Retinal pigment epithelial cell (primary cell): ENCODE measurements around the gene CBX1.
"Not testable (repeated sequence)": the region's sequence is repeated elsewhere in the genome, so short reads cannot be mapped to it uniquely, and the experiment has no call there.

Experiments used
- DNase-seq: peaks from one replicate; pipeline ENCODE4 v3.0.0-alpha.2; 2010; ENCODE audit warnings: low read depth
- H3K4me3 ChIP-seq: 2 replicates; pipeline ENCODE4 v1.5.1; 2011; ENCODE audit warnings: mild to moderate bottlenecking, low read length, control low read depth, moderate library complexity
- TF ChIP-seq, protein P1 (sequence below): conservative IDR thresholded peaks from 2 replicates; pipeline ENCODE4 v1.5.1; 2011; ENCODE audit warnings: low read depth, low read length, control low read depth, inconsistent platforms

Gene CBX1

DNA sequence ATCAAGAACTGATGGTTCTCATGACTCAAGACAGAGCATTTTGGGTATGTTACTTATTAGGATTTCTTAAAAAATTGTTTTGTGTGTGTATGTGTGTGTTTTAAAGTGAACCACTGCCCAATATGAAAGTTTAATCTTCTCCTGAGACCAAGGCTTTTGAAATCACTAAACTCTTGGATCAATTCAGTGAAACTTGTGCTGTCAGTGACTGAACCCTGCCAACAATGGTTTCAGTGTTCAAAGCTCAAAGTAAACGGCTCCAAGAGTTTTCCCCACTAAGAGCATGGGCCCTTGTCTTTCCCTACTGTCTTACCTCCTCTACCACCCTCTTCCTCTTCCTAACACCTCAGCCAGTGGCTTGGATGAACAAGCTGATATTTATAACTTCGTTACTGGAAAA is 31.1 kb downstream of the CBX1 start:
- H3K4me3 ChIP-seq, result no peak overlapping the region
- TF ChIP-seq, protein P1, sequence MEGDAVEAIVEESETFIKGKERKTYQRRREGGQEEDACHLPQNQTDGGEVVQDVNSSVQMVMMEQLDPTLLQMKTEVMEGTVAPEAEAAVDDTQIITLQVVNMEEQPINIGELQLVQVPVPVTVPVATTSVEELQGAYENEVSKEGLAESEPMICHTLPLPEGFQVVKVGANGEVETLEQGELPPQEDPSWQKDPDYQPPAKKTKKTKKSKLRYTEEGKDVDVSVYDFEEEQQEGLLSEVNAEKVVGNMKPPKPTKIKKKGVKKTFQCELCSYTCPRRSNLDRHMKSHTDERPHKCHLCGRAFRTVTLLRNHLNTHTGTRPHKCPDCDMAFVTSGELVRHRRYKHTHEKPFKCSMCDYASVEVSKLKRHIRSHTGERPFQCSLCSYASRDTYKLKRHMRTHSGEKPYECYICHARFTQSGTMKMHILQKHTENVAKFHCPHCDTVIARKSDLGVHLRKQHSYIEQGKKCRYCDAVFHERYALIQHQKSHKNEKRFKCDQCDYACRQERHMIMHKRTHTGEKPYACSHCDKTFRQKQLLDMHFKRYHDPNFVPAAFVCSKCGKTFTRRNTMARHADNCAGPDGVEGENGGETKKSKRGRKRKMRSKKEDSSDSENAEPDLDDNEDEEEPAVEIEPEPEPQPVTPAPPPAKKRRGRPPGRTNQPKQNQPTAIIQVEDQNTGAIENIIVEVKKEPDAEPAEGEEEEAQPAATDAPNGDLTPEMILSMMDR, result no peak
- DNase-seq, result no peak

DNA sequence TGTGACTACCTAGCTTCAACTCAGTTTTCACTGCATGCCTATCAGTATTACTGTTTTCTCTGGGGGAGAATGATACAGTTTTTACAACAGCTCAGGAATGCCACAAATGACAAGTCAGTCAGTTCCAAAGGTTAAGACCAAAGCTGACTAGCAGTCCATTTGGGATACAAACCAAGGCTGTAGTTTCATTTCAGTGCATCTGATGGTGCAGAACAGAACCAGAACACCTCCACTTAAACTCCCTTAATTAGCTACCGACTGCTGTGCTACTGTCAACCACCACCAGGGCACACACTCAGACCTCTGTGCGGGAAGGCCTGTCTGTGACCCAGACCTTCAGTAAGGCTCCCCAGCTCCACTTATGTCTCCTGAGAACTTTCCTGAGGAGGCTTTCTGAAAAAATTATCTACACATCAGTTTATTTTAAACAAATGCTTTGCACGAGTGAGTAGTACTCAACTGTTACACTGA is 32.8 kb downstream of the CBX1 start:
- H3K4me3 ChIP-seq, result no peak overlapping the region
- no peak for DNase-seq
- TF ChIP-seq, protein P1, result peak; percentile 61

DNA sequence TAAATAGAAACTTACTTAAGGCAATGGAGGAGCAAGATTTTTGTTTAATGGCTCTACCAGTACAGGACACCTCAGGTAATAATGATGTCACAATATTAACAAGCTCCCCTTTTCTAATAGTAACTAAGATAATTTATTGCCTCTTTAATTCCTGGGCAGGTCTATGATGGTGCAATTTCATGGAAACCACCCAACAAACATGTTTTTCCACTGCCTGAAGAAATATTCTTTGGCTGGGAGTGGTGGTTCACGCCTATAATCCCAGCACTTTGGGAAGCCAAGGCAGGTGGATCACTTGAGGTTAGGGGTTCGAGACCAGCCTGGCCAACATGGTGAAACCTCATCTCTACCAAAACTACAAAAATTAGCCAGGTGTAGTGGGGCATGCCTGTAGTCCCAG is 33.5 kb downstream of the CBX1 start:
- not testable (repeated sequence) for H3K4me3 ChIP-seq, DNase-seq

DNA sequence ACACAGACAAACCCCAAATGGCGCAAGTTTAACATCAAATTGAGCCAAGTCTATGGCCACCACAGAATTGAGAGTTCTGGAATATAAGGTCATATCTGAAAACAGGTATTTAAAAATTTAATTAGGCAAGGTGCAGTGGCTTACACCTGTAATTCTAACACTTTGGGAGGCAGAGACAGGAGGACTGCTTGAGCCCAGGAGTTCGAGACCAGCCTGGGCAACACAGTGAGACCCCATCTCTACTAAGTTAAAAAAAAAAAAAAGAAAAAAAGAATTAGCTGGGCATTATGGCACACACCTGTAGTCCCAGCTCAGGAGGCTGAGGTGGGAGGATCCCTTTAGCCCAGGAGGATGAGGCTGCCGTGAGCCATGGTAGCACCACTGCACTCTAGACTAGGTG is 34.0 kb downstream of the CBX1 start:
- no peak overlapping the region for H3K4me3 ChIP-seq
- TF ChIP-seq, protein P1, result no peak

DNA sequence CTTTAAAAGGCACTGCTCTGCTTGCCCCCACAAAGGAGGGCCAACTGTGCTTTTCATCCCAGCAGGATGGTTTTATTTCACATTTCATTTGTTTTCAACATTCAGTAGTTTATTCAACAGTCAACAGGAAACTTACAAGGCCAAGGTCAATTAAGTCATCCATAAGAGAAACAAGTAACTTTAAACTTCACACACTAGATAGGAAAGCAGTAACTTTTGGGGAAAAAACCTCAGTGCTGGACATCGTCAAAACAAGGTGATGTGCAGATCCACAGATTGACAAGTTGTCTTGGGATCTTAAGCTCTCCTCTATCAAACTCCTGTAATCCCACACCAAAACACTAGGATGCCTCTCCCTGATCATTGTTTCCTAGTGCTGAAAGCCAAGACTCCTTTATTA is 34.6 kb downstream of the CBX1 start:
- DNase-seq, result no peak

More for the DNA sequence above, 34.0 kb downstream of the CBX1 start:
- DNase-seq, result no peak

DNA sequence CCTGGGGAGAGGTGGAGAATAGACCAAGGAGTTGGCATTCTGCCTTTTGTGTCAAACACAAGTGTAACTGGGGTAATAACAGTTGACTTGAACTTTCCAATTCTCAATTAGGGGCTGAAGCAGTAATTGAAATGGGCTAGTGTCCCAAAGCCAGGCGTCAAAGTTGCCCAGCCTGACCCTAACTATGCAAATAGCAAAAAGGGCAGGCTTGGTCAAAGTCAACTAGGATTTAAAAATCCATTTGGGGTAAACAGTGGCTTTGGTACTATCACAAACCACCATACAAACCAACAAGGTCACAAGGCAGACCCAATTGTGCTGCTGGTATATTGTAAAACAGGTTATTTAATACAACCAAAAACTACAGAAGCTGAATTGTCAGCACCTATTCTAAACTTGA is 35.1 kb downstream of the CBX1 start:
- no peak overlapping the region for H3K4me3 ChIP-seq
- no peak for DNase-seq
- TF ChIP-seq, protein P1, result no peak

More for the DNA sequence above, 34.6 kb downstream of the CBX1 start:
- no peak overlapping the region for H3K4me3 ChIP-seq
- TF ChIP-seq, protein P1, result no peak

DNA sequence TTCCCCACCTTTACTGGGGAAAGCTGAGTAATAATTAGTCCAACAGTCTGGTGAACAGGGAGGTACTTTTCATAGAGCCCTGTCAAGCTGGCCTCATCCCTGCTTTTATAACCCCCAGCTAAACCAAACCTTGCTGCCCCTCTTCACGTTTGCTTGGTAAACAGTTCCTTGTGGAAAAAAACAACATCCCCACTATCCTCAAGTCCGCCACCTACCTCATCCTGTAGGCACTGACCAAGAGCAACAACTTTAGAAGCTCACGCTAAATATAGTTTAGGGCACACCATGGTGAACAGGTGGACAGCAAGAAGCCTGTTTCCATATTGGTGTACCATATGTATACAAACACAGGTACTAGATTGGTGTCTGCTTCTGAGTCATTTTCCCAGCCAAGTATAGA is 36.6 kb downstream of the CBX1 start:
- H3K4me3 ChIP-seq, result no peak overlapping the region
- TF ChIP-seq, protein P1, result no peak
- no peak for DNase-seq

DNA sequence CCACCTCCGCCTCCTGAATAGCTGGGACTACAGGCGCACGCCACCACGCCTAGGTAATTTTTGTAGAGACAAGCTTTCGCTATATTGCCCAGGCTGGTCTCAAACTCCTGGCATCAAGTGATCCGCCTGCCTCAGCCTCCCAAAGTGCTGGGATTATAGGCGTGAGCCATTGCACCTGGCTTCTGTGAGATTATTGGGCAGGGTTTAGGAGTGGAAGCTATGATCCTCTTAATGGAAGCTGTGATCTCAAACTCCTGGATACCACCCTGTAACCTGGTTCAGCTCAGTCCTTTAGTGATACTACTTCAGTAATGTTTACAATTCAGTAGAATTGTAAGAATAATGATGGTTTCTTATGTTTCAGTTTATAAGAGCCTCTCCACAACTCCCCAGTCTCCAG is 39.0 kb downstream of the CBX1 start:
- no peak for DNase-seq
- TF ChIP-seq, protein P1, result no peak
- no peak overlapping the region for H3K4me3 ChIP-seq
